HG02981 (cell line): ENCODE data around the gene NLE1.
"Not testable (repeated sequence)": the region's sequence is repeated elsewhere in the genome, so short reads cannot be mapped to it uniquely, and the experiment has no call there.

Experiments
- ATAC-seq: cut with Tn5 transposase; IDR thresholded peaks from one replicate; pipeline ENCODE4 v1.9.1; 2021; ENCODE audit warnings: mild to moderate bottlenecking, moderate library complexity; ENCODE audit not compliant: unreplicated experiment

The NLE1 gene

GRCh38 chr17:35163886-35164285, 21.8 kb upstream of the NLE1 start:
- no peak for ATAC-seq

- ATAC-seq, result no peak
Measured at GRCh38 chr17:35162755-35163154, 20.7 kb upstream of the NLE1 start.

DNA sequence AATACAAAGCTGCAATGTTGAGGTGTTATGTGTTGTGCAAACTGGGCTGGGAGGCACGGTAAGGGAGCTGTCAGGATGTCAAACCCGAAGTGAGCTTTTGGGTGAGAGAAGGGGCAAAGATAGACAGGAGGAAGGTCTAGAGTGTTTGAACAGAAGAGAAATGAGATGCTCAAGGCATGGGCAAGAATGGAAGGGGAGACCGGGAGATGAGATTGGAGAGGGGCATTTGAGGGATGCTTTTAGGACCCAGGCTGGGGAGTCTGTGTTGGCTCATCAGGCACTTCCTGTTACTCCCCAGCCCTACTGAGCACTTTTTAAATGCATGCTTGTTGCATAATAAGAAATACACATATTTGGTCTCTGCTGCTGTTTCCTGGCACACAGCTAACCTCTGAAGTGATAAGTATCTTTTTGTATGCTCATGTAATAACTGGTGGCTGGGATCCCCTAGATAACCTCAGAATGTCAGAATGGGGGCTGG, 19.2 kb upstream of the NLE1 start:
- ATAC-seq, result no peak

DNA sequence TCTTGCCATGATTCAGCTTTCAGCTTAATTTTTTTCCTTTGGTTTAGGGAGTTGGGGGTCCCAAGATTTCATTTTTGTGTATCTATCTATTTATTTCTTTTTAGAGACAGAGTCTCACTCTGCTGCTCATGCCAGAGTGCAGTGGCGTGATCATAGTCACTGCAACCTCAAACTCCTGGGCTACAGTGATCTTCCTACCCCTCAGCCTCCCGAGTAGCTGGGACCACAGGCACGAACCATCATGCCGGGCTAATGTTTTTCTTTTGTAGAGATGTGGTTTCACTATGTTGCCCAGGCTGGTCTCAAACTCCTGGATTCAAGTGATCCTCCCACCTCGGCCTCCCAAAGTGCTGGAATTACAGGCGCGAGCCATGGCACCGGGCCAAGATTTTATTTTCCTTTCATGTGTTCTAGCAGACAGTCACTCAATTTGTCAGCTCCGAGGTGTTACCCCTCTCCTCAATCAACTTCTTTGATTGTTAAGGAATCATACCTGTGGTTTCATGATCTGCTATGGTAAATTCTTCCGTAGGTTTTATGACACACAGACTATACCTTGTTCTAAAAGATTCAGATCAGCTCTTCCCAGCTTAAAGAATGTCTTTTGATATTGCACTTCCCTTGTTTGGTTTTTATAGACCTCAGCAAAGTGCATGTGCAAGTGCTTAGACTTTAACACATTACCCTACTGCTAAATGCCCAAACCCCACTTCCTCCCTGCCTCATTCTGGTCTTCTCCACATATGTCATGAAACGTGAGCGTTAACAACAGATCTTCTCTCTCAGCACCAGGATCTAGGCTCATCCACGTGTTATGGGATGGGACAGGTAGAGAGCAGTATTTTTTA, 18.5 kb upstream of the NLE1 start:
- no peak for ATAC-seq

DNA sequence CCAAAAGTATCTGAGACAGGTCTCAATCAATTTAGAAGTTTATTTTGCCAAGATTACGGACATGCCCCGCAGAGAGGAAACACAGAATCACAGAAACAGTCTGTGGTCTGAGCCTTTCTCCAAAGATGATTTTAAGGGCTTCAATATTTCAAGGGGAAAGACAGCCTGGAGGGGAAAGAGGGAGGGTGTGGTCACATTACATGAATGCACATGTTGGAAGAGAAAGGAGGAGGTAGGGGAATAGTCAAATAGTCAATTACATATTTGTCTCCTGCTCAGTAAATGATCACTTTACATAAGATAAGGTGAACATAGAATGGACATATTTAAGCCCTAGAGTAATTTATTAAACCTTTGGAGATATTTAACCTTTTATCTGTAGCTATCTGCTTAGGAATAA, 17.8 kb upstream of the NLE1 start:
- no peak for ATAC-seq

- no peak for ATAC-seq
Measured at GRCh38 chr17:35155246-35155645, 13.1 kb upstream of the NLE1 start.

DNA sequence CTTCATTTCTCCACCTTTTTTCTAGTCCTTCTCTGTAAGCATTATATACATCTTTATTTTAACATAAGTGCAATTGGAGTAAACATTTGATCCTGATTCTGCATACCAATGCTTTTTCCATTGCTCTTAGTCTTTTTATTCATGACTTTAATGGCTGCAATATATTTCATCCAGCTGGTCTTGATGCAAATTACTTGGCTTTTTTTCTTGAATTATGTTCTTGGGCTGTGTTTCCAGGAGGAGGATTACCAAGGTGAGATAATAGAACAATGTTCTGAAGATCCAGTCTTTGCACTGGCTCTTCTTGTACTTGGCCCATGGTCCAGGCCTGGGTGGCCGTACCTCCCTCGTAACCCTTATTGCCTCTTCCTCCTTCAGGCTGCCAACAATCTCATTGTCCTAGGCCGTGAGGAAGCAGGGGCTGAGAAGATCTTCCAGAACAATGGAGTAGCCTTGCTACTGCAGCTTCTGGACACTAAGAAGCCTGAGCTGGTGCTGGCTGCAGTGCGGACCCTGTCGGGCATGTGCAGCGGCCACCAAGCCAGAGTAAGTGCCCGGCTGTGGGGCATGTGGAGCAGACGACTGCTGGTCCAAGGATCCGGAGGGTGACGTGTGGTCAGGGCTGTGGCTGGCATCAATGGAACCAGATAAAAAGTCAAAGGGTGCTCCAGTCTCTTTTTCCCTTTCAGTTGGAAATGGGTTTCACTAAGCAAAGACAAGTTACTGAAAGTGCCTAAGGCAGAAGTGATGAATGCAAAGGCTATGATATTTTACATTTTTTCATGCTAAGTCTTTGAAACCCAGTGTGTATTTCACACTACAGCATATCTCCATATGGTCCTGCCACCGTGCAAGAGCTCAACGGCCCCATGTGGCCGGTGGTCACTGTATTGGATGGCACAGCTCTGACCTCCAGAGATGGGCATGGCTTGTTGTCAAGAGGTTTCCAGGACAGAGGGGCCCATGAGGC, 12.4 kb upstream of the NLE1 start:
- ATAC-seq, result no peak

- ATAC-seq, result no peak
Measured at GRCh38 chr17:35152421-35153140, 10.5 kb upstream of the NLE1 start.

DNA sequence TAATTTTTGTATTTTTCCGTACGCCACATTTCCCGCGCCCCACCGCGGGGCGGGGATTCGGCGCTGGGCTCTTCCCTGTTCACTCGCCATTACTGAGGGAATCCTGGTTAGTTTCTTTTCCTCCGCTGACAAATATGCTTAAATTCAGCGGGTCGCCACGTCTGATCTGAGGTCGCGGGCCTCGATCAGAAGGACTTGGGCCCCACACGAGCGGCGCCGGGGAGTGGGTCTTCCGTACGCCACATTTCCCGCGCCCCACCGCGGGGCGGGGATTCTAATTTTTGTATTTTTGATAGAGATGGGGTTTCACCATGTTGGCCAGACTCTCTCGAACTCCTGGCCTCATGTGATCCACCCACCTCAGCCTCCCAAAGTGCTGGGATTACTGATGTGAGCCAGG, 9.0 kb upstream of the NLE1 start:
- not testable (repeated sequence) for ATAC-seq

- no peak for ATAC-seq
Measured at GRCh38 chr17:35149941-35150340, 7.8 kb upstream of the NLE1 start.

DNA sequence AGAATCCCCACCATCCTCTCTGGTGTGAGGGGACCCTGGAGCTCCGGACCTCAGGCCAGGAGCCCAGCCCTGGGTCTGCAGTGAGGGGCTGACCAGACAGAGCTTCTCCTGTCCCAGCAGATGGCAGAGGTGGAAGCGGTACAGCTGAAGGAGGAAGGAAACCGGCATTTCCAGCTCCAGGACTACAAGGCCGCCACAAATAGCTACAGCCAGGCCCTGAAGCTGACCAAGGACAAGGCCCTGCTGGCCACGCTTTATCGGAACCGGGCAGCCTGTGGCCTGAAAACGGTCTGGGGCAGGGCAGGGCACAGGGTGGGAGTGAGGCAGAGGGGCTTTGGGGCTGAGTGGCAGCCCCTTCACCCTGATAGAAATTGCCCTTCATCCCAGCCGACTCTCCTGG, 6.0 kb upstream of the NLE1 start:
- ATAC-seq, result no peak

DNA sequence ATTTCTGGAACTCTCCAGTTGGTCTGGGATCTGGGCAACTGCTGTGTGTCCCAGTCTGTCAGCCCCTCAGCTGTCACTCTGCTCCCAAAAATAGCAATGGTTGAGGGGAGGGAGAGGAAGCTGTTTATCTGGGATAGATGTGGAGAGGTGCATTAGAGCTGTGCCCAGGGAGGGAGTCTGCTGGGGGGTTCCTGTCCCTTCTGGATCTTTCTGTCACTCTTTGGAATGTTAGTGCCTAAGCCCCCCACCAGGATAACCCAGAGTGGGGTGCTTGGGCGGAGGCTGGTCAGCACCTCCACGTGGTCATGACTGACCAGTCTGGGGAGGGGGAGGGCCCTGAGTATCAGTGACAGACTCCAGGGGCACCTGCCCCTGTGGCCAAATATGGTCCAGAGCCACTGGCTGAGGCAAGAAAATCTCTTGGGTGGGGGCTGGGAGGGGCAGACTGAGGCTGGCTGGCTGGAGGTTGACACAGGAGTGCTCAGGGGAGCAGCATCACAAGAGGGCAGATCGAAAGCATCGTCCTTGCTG, 5.3 kb upstream of the NLE1 start, which contains the start of gene UNC45B:
Gene UNC45B (plus strand): TSS at position 443 of the 531 bp plus-strand sequence. CDS start 447 bp downstream, outside the sequence.
- ATAC-seq, result no peak

DNA sequence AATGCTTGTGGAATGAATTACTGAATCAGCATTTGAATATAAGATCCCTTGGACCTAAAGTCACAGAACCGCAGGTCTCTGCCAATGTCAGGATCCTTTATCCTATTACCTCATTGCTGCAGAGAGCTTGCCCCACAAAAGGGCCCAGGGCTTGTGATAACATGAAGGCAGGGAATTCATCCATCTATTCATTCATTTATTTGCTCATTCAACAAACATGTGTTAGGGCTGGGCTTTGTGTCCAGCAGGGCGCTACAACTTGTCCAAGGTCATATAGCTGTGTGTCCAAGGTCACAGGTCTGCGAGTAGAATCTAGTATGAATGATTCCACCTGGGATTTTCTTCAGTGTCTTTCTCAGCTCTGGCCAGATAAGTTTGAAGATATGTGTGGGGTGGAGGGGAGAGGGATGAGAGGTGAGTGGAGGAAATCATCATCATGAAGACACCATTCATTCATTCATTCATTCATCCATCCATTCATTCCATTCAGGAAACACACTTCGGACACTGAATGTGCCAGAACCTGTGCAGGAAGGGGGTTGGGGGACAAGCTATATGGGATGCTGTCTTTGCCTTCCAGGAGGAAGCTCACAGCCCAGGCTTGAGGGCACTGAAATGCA, 4.2 kb upstream of the NLE1 start:
- no peak for ATAC-seq

- ATAC-seq, result no peak
Measured at GRCh38 chr17:35144840-35145239, 2.7 kb upstream of the NLE1 start.

GRCh38 chr17:35142467-35142796, 329 bp upstream of the NLE1 start:
- ATAC-seq, result no peak

DNA sequence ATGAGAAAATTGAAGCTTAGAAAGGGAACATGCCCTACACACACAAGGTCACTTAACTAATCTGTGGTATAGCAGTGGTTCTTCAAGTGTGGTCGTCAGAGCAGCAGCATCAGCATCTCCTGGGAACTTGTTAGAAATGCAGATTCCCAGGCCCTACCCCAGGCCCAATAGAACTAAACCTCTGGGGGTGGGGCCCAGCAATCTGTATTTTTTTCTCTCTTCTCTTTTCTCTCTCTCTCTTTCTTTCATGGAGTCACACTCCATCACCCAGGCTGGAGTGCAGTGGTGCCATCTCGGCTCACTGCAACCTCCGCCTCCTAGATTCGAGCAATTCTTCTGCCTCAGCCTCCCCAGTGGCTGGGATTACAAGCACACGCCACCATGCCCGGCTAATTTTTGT, 3.9 kb downstream of the NLE1 start:
- no peak for ATAC-seq

DNA sequence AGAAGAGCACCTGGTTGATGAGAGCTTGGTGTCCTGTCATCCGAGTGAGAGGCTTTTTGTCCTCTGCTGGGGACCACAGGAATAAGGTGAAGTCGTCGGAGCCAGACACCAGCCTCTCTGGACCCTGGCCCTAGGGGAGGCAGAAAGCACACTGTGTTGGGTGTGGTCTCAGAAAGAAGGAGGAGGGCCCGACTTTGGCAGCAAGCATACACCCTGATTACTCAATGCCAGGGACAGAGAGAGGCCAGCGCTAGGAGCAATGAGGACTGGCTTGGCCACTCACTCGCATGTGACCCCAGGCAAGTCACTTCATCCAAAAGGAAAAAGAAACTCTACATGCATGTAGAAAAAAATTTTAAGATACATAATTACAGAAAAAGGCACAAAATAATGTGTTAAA, 6.8 kb downstream of the NLE1 start:
- ATAC-seq, result no peak

GRCh38 chr17:35132816-35133550, 9.1 kb downstream of the NLE1 start:
- no peak for ATAC-seq

DNA sequence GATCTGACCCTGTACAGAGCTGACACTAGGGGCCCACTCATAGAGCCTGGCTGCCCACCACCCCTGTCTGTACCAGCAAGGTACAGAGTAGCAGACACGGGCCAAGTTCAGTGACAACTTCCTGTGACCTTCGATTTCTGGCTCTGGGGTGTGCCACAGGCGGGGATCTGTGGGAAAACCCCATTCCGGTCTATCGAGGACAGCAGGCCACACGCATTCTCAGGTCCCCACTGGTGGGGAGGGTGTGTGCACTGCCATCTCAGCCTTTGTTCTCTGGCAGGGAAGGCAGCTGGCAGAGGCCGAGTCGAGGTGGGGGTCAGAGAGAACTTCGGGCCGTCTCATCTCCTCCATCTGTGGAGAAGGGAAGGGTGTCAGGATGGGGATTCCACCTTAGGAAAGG, 10.0 kb downstream of the NLE1 start:
- no peak for ATAC-seq

DNA sequence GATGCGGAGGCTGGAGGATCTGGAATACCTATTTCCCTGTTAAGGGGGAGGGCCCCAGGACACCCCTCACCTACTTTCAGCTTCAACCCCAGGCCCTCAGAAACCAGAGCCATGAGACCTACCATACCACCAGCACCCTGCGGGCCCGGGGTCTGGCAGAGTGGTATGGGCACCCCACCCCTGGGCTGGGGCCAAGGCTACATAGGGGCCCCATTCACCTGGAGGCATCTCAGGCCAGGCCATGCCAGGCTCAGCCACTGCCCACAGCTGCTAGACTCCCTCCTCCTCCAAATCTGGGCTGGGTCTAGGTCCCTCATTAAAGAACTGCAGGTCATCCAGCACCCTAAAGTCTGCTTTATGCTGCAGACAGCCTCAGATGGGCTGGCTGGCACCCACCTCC, 11.7 kb downstream of the NLE1 start:
- no peak for ATAC-seq
